Measurements from ENCODE around the gene TMEM238L. TPM values are rescaled to one million over a fixed set of nuclear protein-coding genes. Genes with fewer than 3 reads are reported as not detected.
"Not testable (repeated sequence)": the region's sequence is repeated elsewhere in the genome, so short reads cannot be mapped to it uniquely, and the experiment has no call there.

Gene TMEM238L
- not detected for total RNA-seq

DNA sequence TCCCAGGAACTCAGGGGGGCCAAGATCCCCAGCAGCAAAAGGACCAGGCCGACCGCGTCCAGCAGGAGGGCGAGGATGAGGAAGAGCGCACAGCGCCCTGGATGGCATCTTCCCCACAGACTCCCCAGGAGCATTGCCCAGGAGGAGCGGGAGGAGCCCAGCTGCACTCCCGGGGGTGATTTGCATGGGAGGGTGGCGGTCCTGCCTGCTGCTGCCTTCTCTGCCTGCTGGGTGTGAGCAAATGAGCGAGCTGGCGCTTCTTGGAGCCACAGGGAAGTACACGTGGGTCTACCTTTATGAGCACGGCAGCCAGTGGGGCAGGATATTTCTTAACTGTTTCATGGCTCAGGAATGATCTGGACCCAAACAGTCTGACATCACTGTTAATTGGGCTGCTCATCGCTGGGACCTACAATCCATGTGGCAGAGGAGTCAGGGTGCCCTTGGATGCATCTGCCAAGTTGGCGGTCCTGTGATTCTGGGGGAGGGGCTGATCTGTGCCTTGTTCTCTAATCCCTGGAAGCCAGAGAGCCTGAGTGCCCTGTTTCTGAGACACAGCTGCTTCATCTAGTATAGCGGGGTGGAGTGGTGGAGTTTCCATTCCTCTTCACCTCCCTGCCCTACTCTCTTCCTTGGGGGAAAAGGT, at the start of gene TMEM238L:
Gene TMEM238L, minus strand, starts transcription at position 270 of the 646 bp plus-strand sequence. Its CDS starts 136 bp downstream, at position 134.
- ATAC-seq (ENCODE audit: low read depth) (no peak), DNase-seq (no peak)
- POLR2A ChIA-PET: no interaction called here
- H3K27ac Mint-ChIP-seq: no peak within 1 kb of the TSS
- H3K4me1 Mint-ChIP-seq: no peaks in the 10 kb centered on the region
- no peaks in the 10 kb centered on the region for H3K27me3 Mint-ChIP-seq
- no peak within 1 kb of the TSS for H3K4me3 Mint-ChIP-seq
- H3K36me3 Mint-ChIP-seq: no peaks in the 10 kb centered on the region
- no peaks in the 10 kb centered on the region for H3K9me3 Mint-ChIP-seq

DNA sequence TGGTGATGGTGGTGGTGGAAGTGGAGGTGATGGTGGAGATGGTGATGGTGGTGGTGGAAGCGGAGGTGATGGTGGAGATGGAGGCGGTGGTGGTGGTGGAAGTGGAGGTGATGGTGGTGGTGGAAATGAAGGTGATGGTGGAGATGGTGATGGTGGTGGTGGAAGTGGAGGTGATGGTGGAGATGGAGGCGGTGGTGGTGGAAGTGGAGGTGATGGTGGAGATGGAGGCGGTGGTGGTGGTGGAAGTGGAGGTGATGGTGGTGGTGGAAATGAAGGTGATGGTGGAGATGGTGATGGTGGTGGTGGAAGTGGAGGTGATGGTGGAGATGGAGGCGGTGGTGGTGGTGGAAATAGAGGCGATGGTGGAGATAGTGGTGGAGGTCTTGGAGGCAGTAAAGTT, 42.7 kb upstream of the TMEM238L start:
- H3K4me1 Mint-ChIP-seq; H3K4me3 Mint-ChIP-seq; H3K27ac Mint-ChIP-seq; DNase-seq; H3K27me3 Mint-ChIP-seq; H3K9me3 Mint-ChIP-seq; POLR2A ChIA-PET; H3K36me3 Mint-ChIP-seq; ATAC-seq (ENCODE audit: low read depth): not testable (repeated sequence)

DNA sequence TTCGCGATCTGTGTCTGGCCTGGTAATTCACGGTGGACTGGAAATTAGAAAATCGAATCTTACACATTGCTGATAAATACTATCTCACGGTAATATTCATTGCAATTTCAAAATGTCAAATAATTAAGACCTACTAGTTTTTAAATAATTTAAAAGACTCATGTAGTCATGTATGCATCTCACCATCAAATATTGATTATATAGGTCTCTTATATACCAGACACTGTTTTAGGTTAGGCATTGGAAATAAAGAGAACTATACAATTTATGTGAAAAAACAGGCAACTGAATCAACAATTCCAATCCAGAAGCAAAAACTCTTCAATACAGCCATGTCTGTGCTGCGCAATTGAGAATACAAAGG, 41.5 kb upstream of the TMEM238L start:
- DNase-seq (no peak), ATAC-seq (ENCODE audit: low read depth) (no peak)
- Mint-ChIP-seq H3K27me3 (peaks cover 6% of the 10 kb centered on the region), H3K4me1 (peaks cover 6% of the 10 kb centered on the region), H3K9me3 (no peaks in the 10 kb centered on the region), H3K27ac (no peak overlapping the region), H3K4me3 (peak overlapping the region; percentile 84), H3K36me3 (no peaks in the 10 kb centered on the region)
- POLR2A ChIA-PET: interaction anchor here (0.6 kb wide), 1 partner anchor 139 kb away, joined by 3 read pairs; no protein-coding TSS in a partner anchor

DNA sequence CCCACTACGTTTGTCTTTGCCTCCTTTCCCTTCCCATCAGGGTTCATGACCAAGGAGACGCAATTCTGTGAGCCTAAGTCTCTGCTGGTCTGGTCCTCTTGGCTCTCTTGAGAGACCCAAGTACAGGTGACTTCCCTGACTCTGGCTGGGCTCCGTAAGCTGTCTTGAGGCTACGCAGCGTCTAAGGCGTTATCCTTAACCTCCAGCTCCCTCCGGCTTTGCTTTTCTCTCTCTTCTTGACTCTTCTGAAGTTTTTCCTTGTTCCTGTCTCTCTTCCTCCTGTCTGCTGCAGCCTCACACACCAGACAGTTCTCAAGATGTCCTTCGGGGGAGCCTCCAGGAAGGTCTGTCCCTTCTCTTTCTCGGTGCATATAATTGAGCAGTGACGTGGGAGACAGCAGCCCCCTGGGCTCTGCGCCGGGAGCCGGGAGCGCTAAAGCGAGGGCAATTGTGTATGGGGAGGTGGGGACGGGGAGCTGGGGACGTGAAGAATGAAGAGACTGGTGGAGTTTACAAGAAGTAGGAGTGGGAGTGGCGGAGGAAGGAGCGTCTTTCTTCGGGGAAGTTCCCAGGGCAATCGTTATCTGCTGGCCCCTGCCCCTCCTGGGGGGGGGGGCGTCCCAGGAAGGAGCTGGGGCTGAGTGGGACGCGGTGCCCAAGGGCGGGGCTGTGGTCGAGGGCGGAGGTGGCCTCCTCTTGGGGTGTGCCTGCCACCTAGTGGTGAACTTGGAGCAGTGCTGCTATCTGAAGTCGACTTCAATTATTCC, 40.9 kb upstream of the TMEM238L start:
- H3K36me3 Mint-ChIP-seq: no peaks in the 10 kb centered on the region
- H3K27ac Mint-ChIP-seq: peak overlapping the region; percentile 35
- peaks cover 6% of the 10 kb centered on the region for H3K4me1 Mint-ChIP-seq
- peak overlapping the region; percentile 84 for H3K4me3 Mint-ChIP-seq
- peaks cover 6% of the 10 kb centered on the region for H3K27me3 Mint-ChIP-seq
- peak; percentile 66 for DNase-seq
- POLR2A ChIA-PET: no interaction called here
- peak; percentile 94 for ATAC-seq (ENCODE audit: low read depth)
- H3K9me3 Mint-ChIP-seq: no peaks in the 10 kb centered on the region

DNA sequence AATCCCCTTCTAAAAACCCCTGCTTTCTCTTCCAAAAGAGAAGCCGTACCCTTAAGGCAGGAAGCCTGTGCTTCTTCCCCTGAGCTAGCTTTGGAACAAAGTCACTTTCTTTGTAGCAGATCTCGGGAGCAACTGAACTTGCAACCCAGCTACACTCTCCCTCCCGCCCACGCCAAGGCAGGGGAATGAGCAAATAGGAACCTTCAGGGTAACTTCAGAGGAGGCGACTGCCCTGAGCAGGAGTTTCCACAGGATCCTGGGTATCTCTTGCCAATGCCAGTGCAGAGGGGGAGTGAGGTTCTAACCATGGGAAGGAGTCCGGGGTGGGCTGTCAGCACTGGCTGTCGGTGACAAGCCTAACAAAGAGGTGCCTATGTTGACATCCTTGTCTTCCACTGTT, 39.9 kb upstream of the TMEM238L start:
- no peak overlapping the region for H3K27ac Mint-ChIP-seq
- peak overlapping the region; percentile 31 for H3K4me3 Mint-ChIP-seq
- H3K27me3 Mint-ChIP-seq: peaks cover 4% of the 10 kb centered on the region
- H3K36me3 Mint-ChIP-seq: no peaks in the 10 kb centered on the region
- ATAC-seq (ENCODE audit: low read depth) (no peak), DNase-seq (no peak)
- H3K4me1 Mint-ChIP-seq: peaks cover 6% of the 10 kb centered on the region
- POLR2A ChIA-PET: no interaction called here
- H3K9me3 Mint-ChIP-seq: no peaks in the 10 kb centered on the region

DNA sequence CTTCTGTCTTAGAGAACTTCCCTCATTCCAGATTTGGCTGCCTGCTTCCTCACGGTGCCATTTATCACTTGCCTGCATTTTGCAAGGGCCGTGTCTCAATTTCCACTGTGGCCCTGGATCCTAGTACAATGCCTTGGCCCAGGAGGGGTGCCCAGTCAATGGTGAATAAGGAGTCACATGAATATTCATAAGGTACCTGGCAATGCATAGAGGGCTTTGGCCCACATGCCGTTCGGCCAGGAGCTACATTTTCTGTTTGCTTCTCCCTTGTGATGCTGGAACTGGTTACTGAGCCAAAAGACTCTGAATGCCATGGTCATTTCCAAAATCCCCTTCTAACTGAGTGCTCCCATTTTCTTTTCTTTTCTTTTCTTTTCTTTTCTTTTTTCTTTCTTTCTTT, 38.8 kb upstream of the TMEM238L start:
- no peak overlapping the region for H3K27ac Mint-ChIP-seq
- POLR2A ChIA-PET: no interaction called here
- no peak for ATAC-seq (ENCODE audit: low read depth)
- H3K27me3 Mint-ChIP-seq: peaks cover 4% of the 10 kb centered on the region
- no peak overlapping the region for H3K4me3 Mint-ChIP-seq
- no peaks in the 10 kb centered on the region for H3K36me3 Mint-ChIP-seq
- no peaks in the 10 kb centered on the region for H3K9me3 Mint-ChIP-seq
- H3K4me1 Mint-ChIP-seq: peaks cover 6% of the 10 kb centered on the region
- DNase-seq: no peak

DNA sequence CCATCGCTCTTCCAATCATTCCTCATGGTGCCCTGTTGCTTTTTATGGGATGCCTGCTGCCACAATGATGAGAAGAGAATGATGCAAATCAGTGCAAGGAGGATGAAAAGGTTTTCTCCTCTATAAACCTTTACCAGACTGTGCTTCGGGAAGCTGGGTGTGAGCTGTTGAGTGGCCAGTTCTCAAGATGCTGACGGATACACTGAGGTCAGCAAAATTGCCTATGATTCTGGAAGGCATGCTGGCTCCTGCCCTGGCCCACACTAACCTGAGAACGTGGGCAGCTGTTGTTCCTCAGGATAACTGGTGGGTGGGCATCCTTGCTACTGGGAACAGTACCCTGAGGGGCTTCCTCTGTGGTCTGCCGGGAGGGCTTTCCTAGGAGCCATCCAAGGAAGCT, 34.8 kb upstream of the TMEM238L start:
- POLR2A ChIA-PET: no interaction called here
- Mint-ChIP-seq H3K4me1 (no peaks in the 10 kb centered on the region), H3K4me3 (no peak overlapping the region), H3K27ac (no peak overlapping the region), H3K9me3 (no peaks in the 10 kb centered on the region), H3K27me3 (no peaks in the 10 kb centered on the region), H3K36me3 (no peaks in the 10 kb centered on the region)
- ATAC-seq (ENCODE audit: low read depth) (no peak), DNase-seq (no peak)

DNA sequence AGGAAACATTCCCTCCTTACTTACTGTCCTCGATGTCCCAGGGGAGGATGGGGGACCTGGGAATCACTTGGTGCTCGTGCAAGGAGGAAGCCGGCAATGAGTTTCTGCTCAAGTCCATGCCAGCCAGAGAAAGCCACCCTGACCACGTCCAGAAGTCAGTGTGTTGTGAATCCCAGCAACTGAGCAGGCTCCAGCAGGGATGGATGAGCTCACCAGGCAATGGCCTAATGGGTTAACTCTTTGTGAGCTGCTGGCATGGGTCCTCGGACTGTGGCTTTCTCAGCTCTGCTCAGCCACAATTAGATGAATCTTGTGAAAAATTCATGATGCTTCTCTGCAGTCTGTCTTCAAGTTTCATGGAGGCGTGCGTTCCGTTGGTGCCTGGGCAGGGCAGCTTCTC, 34.0 kb upstream of the TMEM238L start, which contains the start of gene PIRT:
Gene PIRT, minus strand, starts transcription at position 167 of the 400 bp plus-strand sequence. CDS start 12,442 bp downstream, outside the sequence.
- Mint-ChIP-seq H3K4me1 (no peaks in the 10 kb centered on the region), H3K27ac (no peak within 1 kb of the TSS), H3K36me3 (no peaks in the 10 kb centered on the region), H3K27me3 (no peaks in the 10 kb centered on the region), H3K9me3 (no peaks in the 10 kb centered on the region), H3K4me3 (no peak within 1 kb of the TSS)
- DNase-seq (no peak), ATAC-seq (ENCODE audit: low read depth) (no peak)
- POLR2A ChIA-PET: no interaction called here

- no peaks in the 10 kb centered on the region for H3K36me3 Mint-ChIP-seq
- no peak overlapping the region for H3K27ac Mint-ChIP-seq
- no peaks in the 10 kb centered on the region for H3K4me1 Mint-ChIP-seq
- DNase-seq (no peak), ATAC-seq (ENCODE audit: low read depth) (no peak)
- H3K9me3 Mint-ChIP-seq: no peaks in the 10 kb centered on the region
- no peaks in the 10 kb centered on the region for H3K27me3 Mint-ChIP-seq
- no peak overlapping the region for H3K4me3 Mint-ChIP-seq
- POLR2A ChIA-PET: no interaction called here
These were observed 33.2 kb upstream of the TMEM238L start for GRCh38 chr17:10836966-10837590.

DNA sequence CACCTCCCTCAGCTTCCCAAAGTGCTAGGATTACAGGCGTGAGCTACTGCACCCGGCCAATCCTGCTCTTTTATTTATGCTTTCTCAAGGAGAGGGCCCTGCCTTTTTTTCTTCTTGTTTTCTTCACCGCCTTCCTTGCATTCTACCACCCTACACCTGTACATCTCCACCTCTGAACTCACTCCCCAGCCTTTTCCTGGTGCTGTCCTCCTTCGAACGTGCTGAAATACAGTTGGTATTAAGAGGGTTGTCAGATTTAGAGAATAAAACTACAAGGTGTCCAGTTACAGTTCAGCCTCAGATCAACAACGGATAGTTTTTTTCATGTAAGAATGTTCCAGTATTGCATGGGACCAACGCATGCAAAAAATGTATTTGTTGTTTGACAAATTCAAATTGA, 32.2 kb upstream of the TMEM238L start:
- POLR2A ChIA-PET: no interaction called here
- DNase-seq: no peak
- no peak overlapping the region for H3K4me3 Mint-ChIP-seq
- H3K4me1 Mint-ChIP-seq: no peaks in the 10 kb centered on the region
- H3K27ac Mint-ChIP-seq: no peak overlapping the region
- no peak for ATAC-seq (ENCODE audit: low read depth)
- no peaks in the 10 kb centered on the region for H3K9me3 Mint-ChIP-seq
- H3K27me3 Mint-ChIP-seq: no peaks in the 10 kb centered on the region
- H3K36me3 Mint-ChIP-seq: no peaks in the 10 kb centered on the region

- H3K9me3 Mint-ChIP-seq: no peaks in the 10 kb centered on the region
- H3K4me1 Mint-ChIP-seq: no peaks in the 10 kb centered on the region
- no peak overlapping the region for H3K27ac Mint-ChIP-seq
- no peaks in the 10 kb centered on the region for H3K27me3 Mint-ChIP-seq
- POLR2A ChIA-PET: no interaction called here
- no peaks in the 10 kb centered on the region for H3K36me3 Mint-ChIP-seq
- no peak for DNase-seq
- H3K4me3 Mint-ChIP-seq: no peak overlapping the region
- ATAC-seq (ENCODE audit: low read depth): no peak
These were observed 27.8 kb upstream of the TMEM238L start for GRCh38 chr17:10831696-10832095.

GRCh38 chr17:10827898-10828552, 24.1 kb upstream of the TMEM238L start:
- Mint-ChIP-seq H3K9me3 (no peaks in the 10 kb centered on the region), H3K4me1 (no peaks in the 10 kb centered on the region), H3K27ac (no peak overlapping the region), H3K4me3 (no peak overlapping the region), H3K36me3 (no peaks in the 10 kb centered on the region), H3K27me3 (peaks cover 2% of the 10 kb centered on the region)
- POLR2A ChIA-PET: no interaction called here
- ATAC-seq (ENCODE audit: low read depth) (no peak), DNase-seq (no peak)

DNA sequence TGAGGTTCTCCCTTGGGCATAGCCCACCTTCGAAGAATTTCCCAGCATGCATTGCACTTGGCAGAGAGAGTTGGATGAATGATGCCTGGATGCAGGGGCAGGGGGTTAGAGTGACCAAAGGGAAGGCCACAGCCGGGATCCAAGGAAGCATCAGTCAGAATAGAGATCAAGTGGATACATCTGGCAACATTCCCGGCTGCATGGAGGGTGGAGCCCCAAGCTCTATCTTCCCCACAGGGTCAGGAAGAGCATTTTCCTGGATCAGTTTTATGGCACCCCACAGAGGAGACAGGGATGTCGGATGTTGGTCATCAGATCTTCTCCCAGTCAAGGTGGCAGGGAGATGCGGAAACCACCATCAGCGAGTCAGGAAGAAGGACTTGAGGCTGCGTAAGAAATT, 21.0 kb upstream of the TMEM238L start:
- POLR2A ChIA-PET: no interaction called here
- no peaks in the 10 kb centered on the region for H3K4me1 Mint-ChIP-seq

More for the DNA sequence above, 21.0 kb upstream of the TMEM238L start:
- DNase-seq (no peak), ATAC-seq (ENCODE audit: low read depth) (no peak)
- Mint-ChIP-seq H3K27me3 (peaks cover 2% of the 10 kb centered on the region), H3K36me3 (no peaks in the 10 kb centered on the region), H3K4me3 (no peak overlapping the region), H3K9me3 (no peaks in the 10 kb centered on the region), H3K27ac (no peak overlapping the region)
